Colonic mucosa (tissue), 4 donors: Measurements from ENCODE around the gene FBLN7. TPM values are rescaled to one million over a fixed set of nuclear protein-coding genes. Genes with fewer than 3 reads are reported as not detected.

Experiments used
- DNase-seq: peaks from one replicate; pipeline ENCODE4 v3.0.0-alpha.2; 2020
- H3K27ac ChIP-seq: fragments of 200-600 bp; one replicate; pipeline ENCODE4 v1.8.0; 2021
- H3K27me3 ChIP-seq: fragments of 200-600 bp; one replicate; pipeline ENCODE4 v1.8.0; 2021
- H3K36me3 ChIP-seq: fragments of 200-600 bp; one replicate; pipeline ENCODE4 v1.8.0; 2021
- H3K4me1 ChIP-seq: fragments of 200-600 bp; one replicate; pipeline ENCODE4 v1.8.0; 2021; ENCODE audit warnings: mild to moderate bottlenecking
- H3K4me3 ChIP-seq: fragments of 200-600 bp; one replicate; pipeline ENCODE4 v1.8.0; 2021
- H3K9ac ChIP-seq, 2 donors: one replicate each; pipeline ENCODE4 v1.7.0; 2013; ENCODE audit warnings: control low read depth in 2 of 2, low read depth in 2 of 2, low read length in 2 of 2
- H3K9me3 ChIP-seq: fragments of 200-600 bp; one replicate; pipeline ENCODE4 v1.8.0; 2021
- intact Hi-C: fragments of 100-400 bp; cut with DNase I; formaldehyde crosslinking; loops from one replicate; pipeline ENCODE4 v1.14.1; 2022
- total RNA-seq, 2 donors: library from RNA; stranded (reverse); fragmentation: NEBNext Ultra II Directional in 1 of 2; extraction: Animal tissue kit (Norgen Biotek cat#: 25700) in 1 of 2; gene quantifications; one replicate each; pipeline ENCODE4 v1.2.1, GENCODE V29; 2021
- TF ChIP-seq, protein P1 (sequence below): fragments of 200-600 bp; IDR thresholded peaks from one replicate; pipeline ENCODE4 v1.8.0; 2022; ENCODE audit warnings: antibody characterized with exemption, mild to moderate bottlenecking
- donor health status: healthy.
- donor health status: DM: no; HTN: no; CAD: no.
- donor health status: DM: no; HTN: no; CAD: no.

The FBLN7 gene
- total RNA-seq, 2 donors from 2014 or later, result 0.10 to 0.66 TPM

DNA sequence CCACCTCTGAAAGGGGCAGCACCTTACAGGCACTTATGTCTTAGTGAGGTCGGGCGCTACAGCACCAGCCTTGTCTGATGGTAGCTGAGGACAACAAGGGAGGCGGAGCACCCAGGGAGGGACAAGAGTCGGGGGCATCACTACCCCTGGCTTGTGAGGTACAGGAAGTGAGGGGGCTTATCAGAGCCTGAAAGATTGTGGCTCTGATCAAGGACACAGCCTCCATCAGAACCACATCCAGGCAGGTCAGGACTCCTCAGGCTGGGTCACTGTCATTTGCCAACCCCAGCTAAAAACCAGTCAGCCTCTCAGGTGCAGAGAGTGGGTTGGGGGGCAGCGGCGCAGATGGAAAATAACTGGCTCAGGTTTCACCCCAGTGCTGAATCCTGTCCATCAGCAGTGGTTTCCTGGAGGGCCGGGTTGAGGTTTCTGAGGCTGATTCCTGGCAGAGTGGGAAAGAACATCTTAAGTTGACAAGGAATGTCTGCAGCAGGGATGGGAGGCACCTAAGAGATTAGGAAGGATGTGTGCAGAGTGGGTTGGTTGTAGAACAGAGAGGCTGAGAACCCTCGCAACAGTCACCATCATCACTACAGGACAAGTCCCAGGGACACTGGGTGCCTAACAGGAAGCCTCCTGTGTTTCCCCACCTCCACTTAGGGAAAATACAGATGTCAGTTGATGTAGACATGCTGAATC, 45.3 kb downstream of the FBLN7 start:
- H3K36me3 ChIP-seq, result no peaks in the 10 kb centered on the region
- H3K27ac ChIP-seq, result no peak overlapping the region
- no peaks in the 10 kb centered on the region for H3K4me1 ChIP-seq
- TF ChIP-seq, protein P1, sequence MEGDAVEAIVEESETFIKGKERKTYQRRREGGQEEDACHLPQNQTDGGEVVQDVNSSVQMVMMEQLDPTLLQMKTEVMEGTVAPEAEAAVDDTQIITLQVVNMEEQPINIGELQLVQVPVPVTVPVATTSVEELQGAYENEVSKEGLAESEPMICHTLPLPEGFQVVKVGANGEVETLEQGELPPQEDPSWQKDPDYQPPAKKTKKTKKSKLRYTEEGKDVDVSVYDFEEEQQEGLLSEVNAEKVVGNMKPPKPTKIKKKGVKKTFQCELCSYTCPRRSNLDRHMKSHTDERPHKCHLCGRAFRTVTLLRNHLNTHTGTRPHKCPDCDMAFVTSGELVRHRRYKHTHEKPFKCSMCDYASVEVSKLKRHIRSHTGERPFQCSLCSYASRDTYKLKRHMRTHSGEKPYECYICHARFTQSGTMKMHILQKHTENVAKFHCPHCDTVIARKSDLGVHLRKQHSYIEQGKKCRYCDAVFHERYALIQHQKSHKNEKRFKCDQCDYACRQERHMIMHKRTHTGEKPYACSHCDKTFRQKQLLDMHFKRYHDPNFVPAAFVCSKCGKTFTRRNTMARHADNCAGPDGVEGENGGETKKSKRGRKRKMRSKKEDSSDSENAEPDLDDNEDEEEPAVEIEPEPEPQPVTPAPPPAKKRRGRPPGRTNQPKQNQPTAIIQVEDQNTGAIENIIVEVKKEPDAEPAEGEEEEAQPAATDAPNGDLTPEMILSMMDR, result no peak
- no peak for DNase-seq
- no peaks in the 10 kb centered on the region for H3K9me3 ChIP-seq
- H3K9ac ChIP-seq, result no peak overlapping the region
- intact Hi-C loops, result no loop called here
- peaks cover 8% of the 10 kb centered on the region for H3K27me3 ChIP-seq
- no peak overlapping the region for H3K4me3 ChIP-seq

DNA sequence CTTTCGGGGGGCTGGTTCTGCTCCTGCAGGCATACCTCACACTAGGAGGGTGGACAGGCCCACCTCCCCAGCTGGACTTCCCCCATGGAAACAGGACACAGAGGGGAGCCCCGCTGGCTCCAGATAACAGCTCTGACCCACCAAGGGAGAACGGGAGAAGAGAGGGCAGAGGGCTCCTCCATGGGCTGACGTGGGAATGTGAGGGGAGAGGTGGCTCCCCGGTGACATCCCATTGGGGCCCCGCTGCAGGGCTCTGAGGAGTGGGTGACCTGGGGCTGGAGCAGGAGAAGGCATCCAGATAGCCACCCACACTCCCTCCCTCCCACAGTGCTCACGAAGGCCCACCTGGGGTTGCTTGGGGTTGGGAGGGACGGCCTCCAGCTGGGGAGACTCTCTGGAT, 45.9 kb downstream of the FBLN7 start:
- no peak overlapping the region for H3K4me3 ChIP-seq
- H3K36me3 ChIP-seq, result no peaks in the 10 kb centered on the region
- H3K9me3 ChIP-seq, result no peaks in the 10 kb centered on the region
- no peak for DNase-seq
- H3K27me3 ChIP-seq, result peaks cover 8% of the 10 kb centered on the region
- no peak overlapping the region for H3K27ac ChIP-seq
- H3K4me1 ChIP-seq, result no peaks in the 10 kb centered on the region
- TF ChIP-seq, protein P1, result no peak
- intact Hi-C loops, result no loop called here
- H3K9ac ChIP-seq, result no peak overlapping the region

DNA sequence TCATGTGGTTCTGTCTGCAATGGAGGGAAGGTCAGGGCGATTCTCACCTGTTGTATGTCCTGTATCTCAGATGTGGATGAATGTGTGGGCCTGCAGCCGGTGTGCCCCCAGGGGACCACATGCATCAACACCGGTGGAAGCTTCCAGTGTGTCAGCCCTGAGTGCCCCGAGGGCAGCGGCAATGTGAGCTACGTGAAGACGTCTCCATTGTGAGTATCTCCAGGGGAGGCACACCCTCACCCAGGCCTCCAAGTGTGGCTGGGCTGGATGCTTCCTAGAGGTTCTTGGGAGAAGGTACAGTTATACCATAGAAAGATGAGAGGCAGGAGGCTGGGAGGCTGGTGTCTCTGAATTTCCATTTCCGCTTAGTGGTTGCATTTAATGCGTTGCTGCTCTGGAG, 46.9 kb downstream of the FBLN7 start:
- H3K4me1 ChIP-seq, result no peaks in the 10 kb centered on the region
- TF ChIP-seq, protein P1, result no peak
- no peak overlapping the region for H3K9ac ChIP-seq
- peaks cover 8% of the 10 kb centered on the region for H3K27me3 ChIP-seq
- DNase-seq, result no peak
- H3K4me3 ChIP-seq, result no peak overlapping the region
- no peaks in the 10 kb centered on the region for H3K9me3 ChIP-seq
- intact Hi-C loops, result no loop called here
- no peak overlapping the region for H3K27ac ChIP-seq
- no peaks in the 10 kb centered on the region for H3K36me3 ChIP-seq

DNA sequence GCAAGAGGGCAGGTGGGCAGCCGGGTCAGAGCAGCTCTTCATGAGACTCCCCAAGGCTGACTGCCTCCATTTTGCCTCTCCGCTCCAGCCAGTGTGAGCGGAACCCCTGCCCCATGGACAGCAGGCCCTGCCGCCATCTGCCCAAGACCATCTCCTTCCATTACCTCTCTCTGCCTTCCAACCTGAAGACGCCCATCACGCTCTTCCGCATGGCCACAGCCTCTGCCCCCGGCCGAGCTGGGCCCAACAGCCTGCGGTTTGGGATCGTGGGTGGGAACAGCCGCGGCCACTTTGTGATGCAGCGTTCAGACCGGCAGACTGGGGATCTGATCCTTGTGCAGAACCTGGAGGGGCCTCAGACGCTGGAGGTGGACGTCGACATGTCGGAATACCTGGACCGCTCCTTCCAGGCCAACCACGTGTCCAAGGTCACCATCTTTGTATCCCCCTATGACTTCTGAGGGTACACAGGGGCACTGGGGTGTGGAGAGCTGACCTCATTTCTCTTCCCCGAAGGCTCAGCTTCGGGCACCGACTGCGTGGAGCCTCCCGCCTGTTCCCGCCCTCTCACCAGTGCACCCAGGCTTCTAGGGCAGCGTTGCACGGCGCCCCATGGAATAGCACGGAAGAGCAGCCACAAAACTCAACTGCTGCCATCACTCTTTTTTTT, 49.0 kb downstream of the FBLN7 start:
- Histone ChIP-seq H3K9me3 (no peaks in the 10 kb centered on the region), H3K27me3 (peaks cover under 1% of the 10 kb centered on the region), H3K36me3 (no peaks in the 10 kb centered on the region), H3K4me3 (no peak overlapping the region), H3K4me1 (no peaks in the 10 kb centered on the region), H3K27ac (no peak overlapping the region), H3K9ac (no peak overlapping the region)
- TF ChIP-seq, protein P1, result no peak
- intact Hi-C loops, result no loop called here
- no peak for DNase-seq

DNA sequence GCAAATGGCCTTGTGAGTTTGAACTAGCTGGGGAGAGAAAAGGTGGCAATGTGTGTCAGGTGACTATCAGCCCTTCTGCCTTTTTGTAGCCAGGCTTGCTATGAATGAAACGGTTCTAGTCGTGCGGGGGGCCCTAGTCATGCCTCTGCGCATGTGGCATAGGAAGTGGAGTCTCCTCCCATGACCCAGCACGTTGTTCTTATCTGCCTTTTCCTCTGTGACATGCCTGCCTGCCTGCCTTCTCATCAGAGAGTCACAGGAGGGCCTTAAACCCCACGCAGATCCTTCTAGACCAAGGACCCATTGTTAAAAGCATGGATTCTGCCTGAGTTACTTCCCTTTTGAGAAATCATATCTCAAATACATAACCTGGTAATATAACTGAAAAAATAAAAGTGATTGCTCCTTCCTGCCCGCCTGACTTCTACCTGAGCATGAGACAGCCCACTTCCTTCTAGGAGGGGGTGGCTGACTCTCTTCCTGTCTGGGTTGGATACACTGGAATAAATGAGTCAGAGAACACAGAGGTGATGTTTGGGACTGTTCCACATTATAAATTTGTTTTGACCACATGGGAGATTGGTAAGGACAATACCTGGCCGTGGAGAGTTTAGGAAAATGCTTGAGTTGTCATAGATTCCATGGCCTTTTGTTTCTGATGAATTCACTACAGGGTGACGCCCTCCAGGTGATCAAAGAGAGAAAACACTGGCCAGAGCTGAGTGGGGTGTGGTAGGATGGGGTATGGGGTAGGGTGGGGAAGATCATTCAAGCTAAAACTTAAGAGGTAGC, 49.8 kb downstream of the FBLN7 start:
- TF ChIP-seq, protein P1, result no peak
- no peaks in the 10 kb centered on the region for H3K27me3 ChIP-seq
- no peak overlapping the region for H3K4me3 ChIP-seq
- H3K27ac ChIP-seq, result no peak overlapping the region
- H3K4me1 ChIP-seq, result no peaks in the 10 kb centered on the region
- intact Hi-C loops, result no loop called here
- no peaks in the 10 kb centered on the region for H3K36me3 ChIP-seq
- peak; percentile 28 for DNase-seq
- H3K9ac ChIP-seq, result no peak overlapping the region
- no peaks in the 10 kb centered on the region for H3K9me3 ChIP-seq
